MCF 10A (cell line): ENCODE results near the gene ATXN8OS. TPM values are rescaled to one million over a fixed set of nuclear protein-coding genes. Genes with fewer than 3 reads are reported as not detected.
A peak's percentile ranks its signal among the peaks of the same experiment; 100 is the strongest.

Source experiments
- Bru-seq: library from RNA; stranded (reverse); fragments of 400-500 nt; gene quantifications from one replicate; lab custom pipeline; 2021; lab: Mats Ljungman, UMichigan
- BruChase-seq, 2 experiments: library from RNA; stranded (reverse); fragments of 400-500 nt; gene quantifications; one replicate each; lab custom pipeline; 2021; lab: Mats Ljungman, UMichigan
- BruUV-seq: library from RNA; stranded (reverse); fragments of 400-500 nt; replicated peaks from 2 replicates; lab custom pipeline; 2021; lab: Mats Ljungman, UMichigan
- CTCF ChIA-PET: fragments of 300-600 bp; sonication (Branson Sonifier 250); formaldehyde crosslinking; extraction: SDS; loops from one replicate; lab custom pipeline; 2021; ENCODE audit warnings: antibody characterized with exemption, inconsistent platforms; lab: Yijun Ruan, JAX
- POLR2A ChIA-PET: fragments of 300-600, 350-650 bp; sonication (Branson Sonifier 250); formaldehyde crosslinking; extraction: SDS; loops from one replicate; lab custom pipeline; 2020; ENCODE audit warnings: antibody characterized with exemption, inconsistent platforms; lab: Yijun Ruan, JAX
- DNase-seq: peaks from one replicate; pipeline ENCODE4 v3.0.0-alpha.2; 2018; ENCODE audit not compliant: unreplicated experiment
- H3K27ac Mint-ChIP-seq: one replicate; pipeline ENCODE4 v1.8.0; 2022; ENCODE audit warnings: mild to moderate bottlenecking, low read depth, mixed read lengths; ENCODE audit not compliant: unreplicated experiment
- H3K27me3 Mint-ChIP-seq: one replicate; pipeline ENCODE4 v1.8.0; 2022; ENCODE audit warnings: mixed read lengths; ENCODE audit not compliant: insufficient read depth, unreplicated experiment
- H3K36me3 Mint-ChIP-seq: one replicate; pipeline ENCODE4 v1.8.0; 2022; ENCODE audit warnings: mild to moderate bottlenecking, moderate library complexity, mixed read lengths; ENCODE audit not compliant: insufficient read depth, unreplicated experiment
- H3K4me1 Mint-ChIP-seq: one replicate; pipeline ENCODE4 v1.8.0; 2022; ENCODE audit warnings: mixed read lengths; ENCODE audit not compliant: insufficient read depth, unreplicated experiment
- H3K4me3 Mint-ChIP-seq: one replicate; pipeline ENCODE4 v1.8.0; 2022; ENCODE audit warnings: mild to moderate bottlenecking, moderate library complexity, mixed read lengths; ENCODE audit not compliant: unreplicated experiment
- H3K9me3 Mint-ChIP-seq: one replicate; pipeline ENCODE4 v1.8.0; 2022; ENCODE audit warnings: mixed read lengths; ENCODE audit not compliant: unreplicated experiment
- CTCF ChIP-seq: fragments of 200-600 bp; IDR thresholded peaks from one replicate; pipeline ENCODE4 v1.8.0; 2022; ENCODE audit warnings: antibody characterized with exemption, mild to moderate bottlenecking; ENCODE audit not compliant: unreplicated experiment
- intact Hi-C: fragments of 100-400 bp; cut with micrococcal nuclease; formaldehyde crosslinking; loops from 2 replicates; pipeline ENCODE4 v1.14.1; 2022
- long read RNA-seq: library from polyadenylated mRNA; stranded (forward); transcript quantifications from one replicate; pipeline ENCODE4 v2.0.0, GENCODE V29; 2022
- total RNA-seq: library from RNA; stranded (reverse); gene quantifications from 2 replicates; pipeline ENCODE4 v1.2.3, GENCODE V29; 2022

The ATXN8OS gene
- total RNA-seq (not detected in 2 replicates), Bru-seq, nascent RNA (not detected), BruChase-seq, experiment 1, labeled RNA remaining after a 6-hour chase (not detected), BruChase-seq, experiment 2, labeled RNA remaining after a 2-hour chase (not detected)
- long read RNA-seq, result 0 reads

GRCh38 chr13:70107498-70108281, at the start of gene ATXN8OS:
TSS of gene ATXN8OS (plus strand) at chr13:70107826.
- ChIA-PET POLR2A (no interaction called here), CTCF (no interaction called here)
- DNase-seq, result no peak
- TF ChIP-seq CTCF, result no peak
- Mint-ChIP-seq H3K4me3 (no peak within 1 kb of the TSS), H3K27me3 (peaks cover 68% of the 10 kb centered on the region), H3K36me3 (no peaks in the 10 kb centered on the region), H3K4me1 (no peaks in the 10 kb centered on the region), H3K9me3 (no peaks in the 10 kb centered on the region), H3K27ac (no peak within 1 kb of the TSS)
- intact Hi-C loops, result no loop called here
- BruUV-seq, result no TSS peak

- H3K27ac Mint-ChIP-seq, result no peak overlapping the region
- DNase-seq, result no peak
- TF ChIP-seq CTCF, result no peak
- no peaks in the 10 kb centered on the region for H3K4me1 Mint-ChIP-seq
- BruUV-seq, result no TSS peak
- peaks cover 66% of the 10 kb centered on the region for H3K27me3 Mint-ChIP-seq
- no peaks in the 10 kb centered on the region for H3K9me3 Mint-ChIP-seq
- ChIA-PET CTCF (no interaction called here), POLR2A (interaction anchor here (0.5 kb wide), 1 partner anchor 14 kb away, joined by 3 read pairs; no protein-coding TSS in a partner anchor)
- no peak overlapping the region for H3K4me3 Mint-ChIP-seq
- intact Hi-C loops, result loop anchor here (10.0 kb wide), 1 partner anchor 1065 kb away; no protein-coding TSS in a partner anchor
- H3K36me3 Mint-ChIP-seq, result no peaks in the 10 kb centered on the region
These were observed 27.6 kb upstream of the ATXN8OS start for GRCh38 chr13:70080012-70080411.

GRCh38 chr13:70087247-70087646, 20.4 kb upstream of the ATXN8OS start:
- no peak for TF ChIP-seq CTCF
- CTCF ChIA-PET, result interaction anchor here (1.3 kb wide), 1 partner anchor 11 kb away, joined by 9 read pairs; no protein-coding TSS in a partner anchor
- Mint-ChIP-seq H3K4me3 (no peak overlapping the region), H3K9me3 (no peaks in the 10 kb centered on the region), H3K4me1 (no peaks in the 10 kb centered on the region), H3K27ac (no peak overlapping the region), H3K27me3 (peaks cover 60% of the 10 kb centered on the region), H3K36me3 (no peaks in the 10 kb centered on the region)
- intact Hi-C loops, result loop anchor here (10.0 kb wide), 1 partner anchor 1058 kb away; no protein-coding TSS in a partner anchor
- POLR2A ChIA-PET, result no interaction called here
- no TSS peak for BruUV-seq
- peak; percentile 1 for DNase-seq

GRCh38 chr13:70088926-70089325, 18.7 kb upstream of the ATXN8OS start:
- Mint-ChIP-seq H3K27me3 (peaks cover 64% of the 10 kb centered on the region), H3K36me3 (no peaks in the 10 kb centered on the region)
- CTCF ChIA-PET, result no interaction called here

More at GRCh38 chr13:70088926-70089325, 18.7 kb upstream of the ATXN8OS start:
- Mint-ChIP-seq H3K4me3 (no peak overlapping the region), H3K4me1 (no peaks in the 10 kb centered on the region), H3K27ac (no peak overlapping the region), H3K9me3 (no peaks in the 10 kb centered on the region)
- TF ChIP-seq CTCF, result no peak
- BruUV-seq, result no TSS peak
- POLR2A ChIA-PET, result no interaction called here
- no peak for DNase-seq
- intact Hi-C loops, result loop anchor here (10.0 kb wide), 1 partner anchor 1056 kb away; no protein-coding TSS in a partner anchor
